HCT116 (cell line): ENCODE data around the gene ARHGAP9. TPM values are rescaled to one million over a fixed set of nuclear protein-coding genes. Genes with fewer than 3 reads are reported as not detected.
A peak's percentile ranks its signal among the peaks of the same experiment; 100 is the strongest.

ENCODE experiments used
- ATAC-seq: fragments of 200-7000 bp; cut with Tn5 transposase; 2 replicates; pipeline ENCODE4 v1.9.1; 2020; ENCODE audit warnings: mild to moderate bottlenecking, moderate library complexity
- BruUV-seq: library from RNA; stranded (reverse); fragments of 400-500 nt; replicated peaks from 2 replicates; lab custom pipeline; 2021; lab: Mats Ljungman, UMichigan
- CTCF ChIA-PET: fragments of 300-600 bp; sonication (Branson Sonifier 250); formaldehyde crosslinking; loops from one replicate; lab custom pipeline; 2021; ENCODE audit warnings: antibody characterized with exemption; lab: Charles Lee
- POLR2A ChIA-PET: fragments of 300-600, 350-600 bp; sonication (Branson Sonifier 250); formaldehyde crosslinking; loops from one replicate; lab custom pipeline; 2021; ENCODE audit warnings: antibody characterized with exemption; lab: Charles Lee
- RAD21 ChIA-PET, 2 experiments: fragments of 300-600 bp; sonication (Branson Sonifier 250); formaldehyde crosslinking; loops; one replicate each; lab custom pipeline; 2023; ENCODE audit warnings: low total read pairs in 2 of 2; ENCODE audit not compliant: uncharacterized antibody in 2 of 2, unreplicated experiment in 2 of 2, low non-redundant PET in 1 of 2; lab: Charles Lee
- DNase-seq: peaks from one replicate; pipeline ENCODE4 v3.0.0-alpha.2; 2010; ENCODE audit warnings: low read depth, low spot score
- H2AFZ ChIP-seq: fragments of 200-600 bp; shearing (Covaris generic), sonication (generic); 2 replicates; pipeline ENCODE4 v1.6.1; 2017; ENCODE audit warnings: low read depth, mixed run types, mixed read lengths, antibody characterized with exemption, low read length; ENCODE audit not compliant: poor library complexity, severe bottlenecking
- H3K27ac ChIP-seq: 2 replicates; pipeline ENCODE4 v1.5.1; 2012; ENCODE audit warnings: low read depth, low read length
- H3K27me3 ChIP-seq: fragments of 200-600 bp; sonication (generic); 2 replicates; pipeline ENCODE4 v1.6.1; 2016; ENCODE audit warnings: mixed run types, low read length, mixed read lengths; ENCODE audit not compliant: insufficient read depth
- H3K36me3 ChIP-seq, 2 experiments: fragments of 200-500 bp in 1 of 2; fragments of 200-600 bp in 1 of 2; sonication (Bioruptor generic) in 1 of 2; sonication (generic) in 1 of 2; 2 replicates each; pipeline versions ENCODE4 v1.5.1 to v1.6.1; 2014 to 2016; ENCODE audit warnings: low read length in 2 of 2, inconsistent platforms in 1 of 2, mixed read lengths in 1 of 2, mixed run types in 1 of 2; ENCODE audit not compliant: insufficient read depth in 2 of 2, control insufficient read depth in 1 of 2
- H3K4me1 ChIP-seq, 2 experiments: fragments of 200-600 bp in 1 of 2; sonication (generic) in 1 of 2; 2 replicates each; pipeline versions ENCODE4 v1.5.1 to v1.6.1; 2012 to 2017; ENCODE audit warnings: low read length in 2 of 2, inconsistent platforms in 1 of 2, mild to moderate bottlenecking in 1 of 2, mixed read lengths in 1 of 2, mixed run types in 1 of 2, moderate library complexity in 1 of 2; ENCODE audit not compliant: insufficient read depth in 2 of 2, control insufficient read depth in 1 of 2
- H3K4me2 ChIP-seq: fragments of 200-600 bp; sonication (generic); 2 replicates; pipeline ENCODE4 v1.6.1; 2017; ENCODE audit warnings: mixed run types, low read length, mixed read lengths
- H3K4me3 ChIP-seq, 2 experiments: fragments of 200-600 bp in 1 of 2; sonication (generic) in 1 of 2; replicated peaks in 1 of 2; 2 replicates each; pipeline ENCODE4 v1.5.1; 2011 to 2016; ENCODE audit warnings: low read length in 2 of 2, control low read depth in 1 of 2, low read depth in 1 of 2, mild to moderate bottlenecking in 1 of 2, mixed read lengths in 1 of 2, mixed run types in 1 of 2
- H3K79me2 ChIP-seq: fragments of 200-600 bp; sonication (generic); 2 replicates; pipeline ENCODE4 v1.6.1; 2017; ENCODE audit warnings: mild to moderate bottlenecking, mixed run types, low read length, moderate library complexity, mixed read lengths; ENCODE audit not compliant: insufficient read depth
- H3K9ac ChIP-seq: fragments of 200-600 bp; sonication (generic); 2 replicates; pipeline ENCODE4 v1.6.1; 2016; ENCODE audit warnings: low read length, mixed read lengths
- H3K9me2 ChIP-seq: fragments of 200-600 bp; sonication (generic), shearing (Covaris generic); 2 replicates; pipeline ENCODE4 v1.6.1; 2017; ENCODE audit warnings: mixed run types, mild to moderate bottlenecking, moderate library complexity; ENCODE audit not compliant: insufficient read depth
- H3K9me3 ChIP-seq, 2 experiments: fragments of 200-500 bp in 1 of 2; fragments of 200-600 bp in 1 of 2; sonication (Bioruptor generic) in 1 of 2; sonication (generic) in 1 of 2; 2 replicates each; pipeline ENCODE4 v1.6.1; 2014 to 2017; ENCODE audit warnings: low read length in 2 of 2, mixed read lengths in 2 of 2, inconsistent platforms in 1 of 2, low read depth in 1 of 2, mild to moderate bottlenecking in 1 of 2, mixed run types in 1 of 2, moderate library complexity in 1 of 2; ENCODE audit not compliant: control insufficient read depth in 1 of 2, insufficient read depth in 1 of 2
- H4K20me1 ChIP-seq: fragments of 200-600 bp; sonication (generic), shearing (Covaris generic); 2 replicates; pipeline ENCODE4 v1.6.1; 2017; ENCODE audit warnings: mixed run types, mild to moderate bottlenecking, moderate library complexity; ENCODE audit not compliant: insufficient read depth
- CEBPB ChIP-seq: IDR thresholded peaks from 2 replicates; pipeline ENCODE4 v1.6.1; 2012; ENCODE audit warnings: low read depth
- CTCF ChIP-seq, 3 experiments: fragments of 200-600 bp in 1 of 3; sonication (generic) in 1 of 3; IDR thresholded peaks in 2 of 3; conservative IDR thresholded peaks in 1 of 3; 2 replicates each; pipeline ENCODE4 v1.5.1; 2012 to 2017; ENCODE audit warnings: low read depth in 2 of 3, low read length in 2 of 3, antibody characterized with exemption in 1 of 3, borderline replicate concordance in 1 of 3, control low read depth in 1 of 3, mild to moderate bottlenecking in 1 of 3, mixed read lengths in 1 of 3, mixed run types in 1 of 3, moderate library complexity in 1 of 3; ENCODE audit not compliant: insufficient read depth in 1 of 3
- EGR1 ChIP-seq: IDR thresholded peaks from 2 replicates; pipeline ENCODE4 v1.6.1; 2012; ENCODE audit warnings: low read depth
- EZH2phosphoT487 ChIP-seq: fragments of 200-600 bp; IDR thresholded peaks from 2 replicates; pipeline ENCODE4 v1.6.1; 2018; ENCODE audit warnings: antibody characterized with exemption, borderline replicate concordance
- MAX ChIP-seq: IDR thresholded peaks from 2 replicates; pipeline ENCODE4 v1.6.1; 2012
- POLR2A ChIP-seq: IDR thresholded peaks from 2 replicates; pipeline ENCODE4 v1.7.0; 2011; ENCODE audit warnings: borderline replicate concordance; ENCODE audit not compliant: insufficient read depth, insufficient read length; ENCODE audit errors: extremely low read depth
- POLR2AphosphoS5 ChIP-seq: IDR thresholded peaks from 2 replicates; pipeline ENCODE4 v1.6.1; 2011; ENCODE audit warnings: mild to moderate bottlenecking, low read depth, low read length, moderate library complexity
- SP1 ChIP-seq: IDR thresholded peaks from 2 replicates; pipeline ENCODE4 v1.6.1; 2012; ENCODE audit warnings: low read depth
- SRF ChIP-seq: IDR thresholded peaks from 2 replicates; pipeline ENCODE4 v1.6.1; 2012; ENCODE audit warnings: low read depth
- YY1 ChIP-seq: IDR thresholded peaks from 2 replicates; pipeline ENCODE4 v1.6.1; 2011; ENCODE audit warnings: low read length, low read depth, moderate library complexity, mild to moderate bottlenecking; ENCODE audit not compliant: insufficient replicate concordance; ENCODE audit errors: extremely low read depth
- ZNF274 ChIP-seq: fragments of 200-500 bp; sonication (Bioruptor generic); IDR thresholded peaks from 2 replicates; pipeline ENCODE4 v1.6.1; 2014; ENCODE audit warnings: mild to moderate bottlenecking, low read depth, low read length, inconsistent platforms
- intact Hi-C: fragments of 100-400 bp; cut with micrococcal nuclease; formaldehyde crosslinking; loops from 2 replicates; pipeline ENCODE4 v1.10.0; 2022
- total RNA-seq: library from RNA; stranded (reverse); gene quantifications from one replicate; pipeline ENCODE4 v1.2.1, GENCODE V29; 2021; ENCODE audit not compliant: unreplicated experiment

The ARHGAP9 gene
- total RNA-seq, 1 experiment from 2014 or later: 0.84 TPM

GRCh38 chr12:57523706-57524614 lies 44.3 kb upstream of the ARHGAP9 start:
- Histone ChIP-seq H3K79me2 (peaks cover 39% of the 10 kb centered on the region), H3K9ac (peak overlapping the region; percentile 79), H3K4me2 (peak overlapping the region; percentile 94), H3K36me3 (peaks cover 13 to 27% of the 10 kb centered on the region in 2 experiments), H3K4me3 (peak overlapping the region; percentile 60 to 93), H3K9me3 (no peaks in the 10 kb centered on the region), H4K20me1 (peaks cover 6% of the 10 kb centered on the region; the same call in 1 of the 2 replicates), H3K27me3 (no peaks in the 10 kb centered on the region), H3K9me2 (no peaks in the 10 kb centered on the region), H2AFZ (no peak overlapping the region), H3K4me1 (peaks cover 22 to 42% of the 10 kb centered on the region in 2 experiments), H3K27ac (peak overlapping the region; percentile 81)
- BruUV-seq: no TSS peak
- ATAC-seq (no peak), DNase-seq (no peak)
- intact Hi-C loops: no loop called here
- ChIA-PET CTCF (interaction anchor here (0.9 kb wide), 1 partner anchor 23 kb away, joined by 3 read pairs; no protein-coding TSS in a partner anchor), POLR2A (no interaction called here), RAD21 (no interaction called here)
- TF ChIP-seq SP1: no peak
- TF ChIP-seq MAX: no peak
- no peak for TF ChIP-seq CEBPB
- no peak for TF ChIP-seq ZNF274
- no peak for TF ChIP-seq POLR2A
- no peak for TF ChIP-seq POLR2AphosphoS5
- TF ChIP-seq CTCF (IDR thresholded peaks at IDR 0.05 in 2 of 3, conservative IDR thresholded peaks at IDR 0.05 in 1 of 3; ENCODE audit: borderline replicate concordance in 1 of 3, insufficient read depth in 1 of 3, low read depth in 2 of 3, low read length in 2 of 3): no peak
- TF ChIP-seq YY1: no peak
- TF ChIP-seq EGR1: no peak
- TF ChIP-seq EZH2phosphoT487: no peak
- no peak for TF ChIP-seq SRF
